AG20443 (cell line): ENCODE results near the gene MDFIC.

Experiments used
- DNase-seq: peaks from one replicate; pipeline ENCODE4 v3.0.0; 2012; ENCODE audit warnings: low spot score, mixed read lengths

MDFIC gene

GRCh38 chr7:114953724-114954123 is 31.8 kb downstream of the MDFIC start:
- no peak for DNase-seq

- no peak for DNase-seq
These were observed 34.8 kb downstream of the MDFIC start for GRCh38 chr7:114956702-114957101.

GRCh38 chr7:114957444-114957843 is 35.5 kb downstream of the MDFIC start:
- DNase-seq = no peak

GRCh38 chr7:114959931-114960330 is 38.0 kb downstream of the MDFIC start:
- DNase-seq = no peak

GRCh38 chr7:114962441-114962840 is 40.5 kb downstream of the MDFIC start:
- DNase-seq = no peak

- DNase-seq = no peak
These were observed 44.3 kb downstream of the MDFIC start for GRCh38 chr7:114966156-114966555.

GRCh38 chr7:114969096-114969495 is 47.2 kb downstream of the MDFIC start:
- no peak for DNase-seq

GRCh38 chr7:114970308-114970707 is 48.4 kb downstream of the MDFIC start:
- no peak for DNase-seq

- no peak for DNase-seq
These were observed 48.8 kb downstream of the MDFIC start for GRCh38 chr7:114970732-114971131.

- no peak for DNase-seq
These were observed 50.7 kb downstream of the MDFIC start for GRCh38 chr7:114972567-114972966.

- DNase-seq = peak; percentile 25
These were observed 51.3 kb downstream of the MDFIC start for GRCh38 chr7:114973147-114973546.

- no peak for DNase-seq
These were observed 53.5 kb downstream of the MDFIC start for GRCh38 chr7:114975401-114975800.

GRCh38 chr7:114976666-114977065 is 54.8 kb downstream of the MDFIC start:
- DNase-seq = no peak

GRCh38 chr7:114977277-114977676 is 55.4 kb downstream of the MDFIC start:
- no peak for DNase-seq

GRCh38 chr7:114979388-114979787 is 57.5 kb downstream of the MDFIC start:
- peak; percentile 20 for DNase-seq

GRCh38 chr7:114979803-114980507 is 58.1 kb downstream of the MDFIC start:
- no peak for DNase-seq

- DNase-seq = no peak
These were observed 59.4 kb downstream of the MDFIC start for GRCh38 chr7:114981323-114981722.

- DNase-seq = no peak
These were observed 63.3 kb downstream of the MDFIC start for GRCh38 chr7:114985116-114985715.

- no peak for DNase-seq
These were observed 64.6 kb downstream of the MDFIC start for GRCh38 chr7:114986190-114987180.

GRCh38 chr7:114988026-114988425 is 66.1 kb downstream of the MDFIC start:
- DNase-seq = no peak

GRCh38 chr7:114988755-114989375 is 67.0 kb downstream of the MDFIC start:
- peak; percentile 78 for DNase-seq

- no peak for DNase-seq
These were observed 67.6 kb downstream of the MDFIC start for GRCh38 chr7:114989531-114989930.
